NCI-H345 (cell line): ENCODE measurements around the gene ARHGAP6.

Experiments used
- DNase-seq: peaks from one replicate; lab custom pipeline; 2025; lab: John Stamatoyannopoulos, UW

ARHGAP6 gene

DNA sequence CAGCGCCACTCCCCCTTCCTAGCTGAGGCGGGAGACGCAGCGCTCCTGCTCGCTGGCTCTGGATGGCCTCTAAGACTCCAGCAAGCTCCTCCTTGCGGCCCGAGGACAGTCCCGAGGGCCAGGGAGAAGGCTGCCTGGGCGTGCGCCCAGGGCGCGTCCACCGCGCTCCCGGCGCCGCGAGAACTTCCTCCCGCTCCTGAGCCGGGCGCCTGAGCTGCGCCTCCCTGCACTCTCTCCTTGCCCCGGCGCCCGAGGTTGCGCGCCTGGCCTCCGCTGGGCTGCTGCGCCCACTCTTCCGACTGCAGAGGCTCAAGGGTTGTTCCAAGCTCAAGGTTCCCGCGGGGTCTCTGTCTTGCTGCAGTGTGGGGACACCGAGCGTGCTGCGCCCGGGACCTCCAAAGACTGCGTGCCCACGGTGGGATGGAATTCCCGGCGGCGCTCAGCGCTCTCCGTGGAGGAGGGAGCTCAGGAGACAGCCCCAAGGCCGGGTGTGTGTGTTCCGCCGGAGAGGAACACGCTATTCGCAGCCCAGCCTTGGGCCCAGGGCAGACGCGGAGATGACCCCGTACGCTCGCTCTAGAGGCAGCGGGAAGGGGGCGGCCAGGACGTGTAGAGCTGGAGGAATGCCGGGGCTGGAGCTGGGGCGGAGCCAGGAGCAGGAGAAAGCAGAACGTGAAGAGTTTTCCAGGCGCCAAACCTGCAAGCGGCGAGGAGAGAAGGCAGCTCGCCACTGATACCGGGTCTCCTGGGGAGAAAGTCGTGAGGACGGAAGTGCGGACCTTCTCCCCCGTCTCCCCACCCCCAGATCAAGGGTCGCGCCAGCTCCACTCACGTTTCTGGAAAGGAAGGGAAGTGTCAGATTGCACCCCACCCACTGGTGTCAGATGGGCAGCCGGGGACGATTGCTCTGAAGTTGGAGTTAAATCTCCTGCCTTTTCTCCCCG, at the start of gene ARHGAP6:
ARHGAP6 (minus strand) TSS at position 753 of the 944 bp plus-strand sequence. CDS start 1,092 bp downstream, outside the sequence.
- DNase-seq = peak; percentile 25

- DNase-seq = no peak
Observed at GRCh38 chrX:11704725-11705495, 39.2 kb upstream of the ARHGAP6 start.

- DNase-seq = no peak
Observed at GRCh38 chrX:11703855-11704254, 38.1 kb upstream of the ARHGAP6 start.

DNA sequence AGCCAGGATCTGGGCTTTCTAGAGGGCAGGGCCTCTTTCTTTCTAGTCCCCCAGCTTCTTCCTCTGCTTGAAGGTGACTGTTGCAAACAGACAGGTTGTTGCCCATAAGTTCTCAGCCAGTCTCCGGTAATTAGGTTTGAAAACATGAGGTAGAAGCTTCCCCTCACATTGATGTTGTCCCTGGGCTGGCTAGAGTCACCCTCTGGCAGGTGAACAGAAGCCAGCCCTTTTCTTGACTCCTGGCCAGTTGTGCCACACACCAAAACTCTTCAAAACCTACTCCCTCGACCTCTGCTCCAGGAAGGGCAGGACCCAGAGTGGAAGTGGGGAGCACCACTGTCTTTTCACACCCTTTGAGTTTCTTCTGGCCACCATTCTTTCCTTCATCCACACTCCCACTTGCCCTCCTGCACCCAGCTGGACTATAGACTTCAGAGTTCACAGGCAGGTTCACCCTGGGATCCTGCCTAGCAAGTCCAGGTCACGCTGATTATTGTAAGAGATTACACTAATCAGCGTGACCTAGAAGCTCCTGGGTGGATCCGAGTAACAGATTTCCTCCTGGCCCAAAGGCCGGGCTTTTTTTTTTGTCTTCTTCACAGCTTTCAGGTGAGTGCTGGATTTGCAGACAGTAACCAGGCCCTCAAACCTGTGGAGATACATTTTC, 37.4 kb upstream of the ARHGAP6 start:
- DNase-seq = no peak

DNA sequence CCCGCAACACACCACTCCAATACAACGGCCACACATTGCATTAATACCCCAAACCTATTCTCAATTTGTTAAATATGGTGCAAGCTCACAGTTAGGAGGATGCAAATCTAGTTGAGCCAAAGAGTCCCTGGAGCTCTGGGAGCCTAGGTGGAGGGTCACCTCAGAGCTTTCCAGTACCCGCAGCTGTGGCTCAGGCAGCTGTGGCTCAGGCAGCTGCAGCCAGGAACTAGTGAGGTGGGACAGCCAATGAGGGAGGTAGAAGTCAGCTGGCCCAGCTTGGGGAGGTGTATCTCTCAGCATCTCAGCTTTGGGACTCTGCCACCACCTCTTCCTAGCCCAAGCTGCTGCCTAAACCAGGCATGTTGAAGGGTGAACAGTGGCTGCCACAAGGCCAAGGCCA, 36.7 kb upstream of the ARHGAP6 start:
- DNase-seq = no peak

DNA sequence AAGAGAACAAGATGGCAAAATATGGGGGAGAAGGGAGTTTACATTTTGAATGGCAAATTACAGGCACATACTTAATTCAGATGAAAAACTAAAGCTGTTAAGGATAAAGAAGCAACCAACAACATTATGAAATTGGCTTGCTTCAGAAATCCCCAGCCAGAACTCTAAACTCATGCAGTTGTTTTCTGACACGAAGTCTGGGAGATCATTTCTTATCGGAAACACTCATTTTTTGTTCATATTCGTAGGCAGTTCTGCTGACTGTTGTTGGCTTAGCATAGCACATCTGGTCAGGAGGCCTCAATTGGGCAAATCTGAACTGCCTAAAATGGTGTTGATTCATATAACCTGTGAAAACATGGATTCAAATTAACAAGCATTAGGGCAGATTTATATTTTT, 33.0 kb upstream of the ARHGAP6 start:
- no peak for DNase-seq

- no peak for DNase-seq
Observed at GRCh38 chrX:11688201-11688600, 22.5 kb upstream of the ARHGAP6 start.

DNA sequence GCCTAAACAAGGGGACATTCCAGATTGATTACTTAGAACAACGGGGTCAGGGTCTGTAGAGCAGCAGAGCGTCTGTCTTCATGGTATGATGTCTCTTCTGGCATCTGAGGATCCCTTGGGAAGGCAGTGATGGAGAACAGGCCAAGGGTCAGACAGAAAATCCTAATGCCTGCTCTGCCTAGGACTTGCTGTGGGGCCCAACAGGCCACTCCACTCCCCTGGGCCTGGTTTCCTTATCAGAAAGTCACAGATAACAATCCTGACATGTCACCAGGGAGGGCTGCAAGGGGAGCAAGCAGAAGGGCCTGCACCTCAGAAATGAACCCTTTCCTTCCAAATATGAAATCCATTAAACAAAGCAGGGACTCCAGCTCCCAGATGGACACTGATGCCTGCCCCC, 21.4 kb upstream of the ARHGAP6 start:
- DNase-seq = no peak

DNA sequence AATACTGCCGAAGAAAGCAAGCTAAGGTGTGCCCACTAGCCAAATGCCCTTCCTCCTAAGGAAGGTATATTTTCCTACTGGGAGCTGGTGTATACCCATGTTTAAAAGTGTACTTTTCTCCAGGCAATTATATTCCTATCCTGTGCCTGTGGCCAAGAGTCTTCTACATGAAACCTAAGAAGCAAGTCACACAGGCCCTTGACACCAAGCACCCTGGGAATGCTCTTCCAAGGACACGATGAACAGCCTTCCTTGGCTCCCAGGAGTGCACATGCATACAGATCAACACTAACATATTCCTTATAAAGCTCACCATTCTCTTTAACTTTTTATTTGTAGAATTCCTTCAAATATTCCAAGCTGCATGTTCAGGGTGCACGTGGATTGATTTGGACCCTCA, 17.3 kb upstream of the ARHGAP6 start:
- DNase-seq = no peak

- peak; percentile 59 for DNase-seq
Observed at GRCh38 chrX:11678158-11678557, 12.4 kb upstream of the ARHGAP6 start.

GRCh38 chrX:11672213-11672612, 6.5 kb upstream of the ARHGAP6 start:
- no peak for DNase-seq

GRCh38 chrX:11670316-11670715, 4.6 kb upstream of the ARHGAP6 start:
- no peak for DNase-seq

- DNase-seq = peak; percentile 49
Observed at GRCh38 chrX:11666952-11667685, 1.4 kb upstream of the ARHGAP6 start.

GRCh38 chrX:11666164-11666563, 444 bp upstream of the ARHGAP6 start:
- DNase-seq = peak; percentile 30

DNA sequence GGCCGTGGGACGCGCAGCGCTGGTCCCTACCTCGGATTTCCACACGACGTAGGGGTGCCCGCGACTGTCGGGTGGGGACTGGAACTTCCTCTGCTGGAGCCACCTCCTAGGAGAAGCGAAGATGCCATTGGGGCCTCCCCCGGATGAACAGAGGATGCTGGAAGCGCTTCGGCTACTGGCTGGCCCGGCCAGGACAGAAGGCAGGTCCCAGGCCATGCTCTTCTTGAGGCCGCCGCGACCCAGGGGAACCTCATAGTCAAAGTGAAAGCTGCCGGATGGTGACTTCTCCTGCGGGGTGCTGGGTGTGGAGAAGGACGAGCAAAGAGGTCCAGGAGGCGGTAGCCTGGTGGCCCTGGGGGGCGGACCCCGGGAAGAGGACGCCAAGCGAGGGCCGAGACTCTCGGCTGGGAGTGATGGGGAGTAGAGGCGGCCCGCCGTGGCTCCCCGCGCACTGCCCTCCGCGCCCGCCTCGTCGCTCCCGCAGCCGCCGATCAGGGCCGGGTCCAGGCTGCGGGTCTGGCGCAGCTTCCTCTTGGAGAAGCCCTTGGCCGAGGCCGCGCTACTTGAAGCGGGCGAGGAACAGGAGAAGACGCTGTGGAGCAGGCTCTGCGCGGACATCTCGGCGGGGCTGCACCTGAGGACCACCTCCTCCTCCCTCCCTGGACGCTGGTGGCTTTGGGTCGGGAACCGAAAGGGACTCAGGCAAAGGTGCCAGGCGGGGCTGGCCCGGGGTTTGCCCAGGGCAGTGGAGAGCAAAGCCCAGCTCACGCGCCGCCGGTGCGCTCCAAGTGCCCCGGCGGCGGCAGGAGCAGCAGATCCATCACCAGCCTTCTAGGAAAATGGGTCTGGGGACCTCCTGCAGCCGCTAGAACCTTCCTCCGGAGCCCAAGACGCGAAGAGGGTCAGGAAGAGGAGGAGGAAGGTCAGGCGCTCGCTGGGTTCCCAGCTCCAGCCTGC, 1.2 kb downstream of the ARHGAP6 start:
- DNase-seq = no peak

DNA sequence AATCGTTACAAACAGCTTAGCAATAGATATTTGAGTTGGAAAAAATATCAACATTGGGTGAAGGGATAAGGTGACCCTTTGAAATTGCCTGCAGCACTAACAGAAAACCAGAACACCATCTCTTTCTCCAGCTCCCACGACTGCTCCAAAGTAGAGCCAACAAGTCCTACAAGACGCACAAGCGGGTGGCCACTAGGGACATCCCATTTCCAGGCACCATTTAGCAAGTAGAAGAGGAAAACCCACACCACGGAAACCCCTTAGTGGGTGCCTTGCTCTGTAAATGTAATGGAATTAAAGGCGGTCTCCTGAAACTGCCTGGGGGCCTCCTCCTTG, 1.9 kb downstream of the ARHGAP6 start:
- no peak for DNase-seq

DNA sequence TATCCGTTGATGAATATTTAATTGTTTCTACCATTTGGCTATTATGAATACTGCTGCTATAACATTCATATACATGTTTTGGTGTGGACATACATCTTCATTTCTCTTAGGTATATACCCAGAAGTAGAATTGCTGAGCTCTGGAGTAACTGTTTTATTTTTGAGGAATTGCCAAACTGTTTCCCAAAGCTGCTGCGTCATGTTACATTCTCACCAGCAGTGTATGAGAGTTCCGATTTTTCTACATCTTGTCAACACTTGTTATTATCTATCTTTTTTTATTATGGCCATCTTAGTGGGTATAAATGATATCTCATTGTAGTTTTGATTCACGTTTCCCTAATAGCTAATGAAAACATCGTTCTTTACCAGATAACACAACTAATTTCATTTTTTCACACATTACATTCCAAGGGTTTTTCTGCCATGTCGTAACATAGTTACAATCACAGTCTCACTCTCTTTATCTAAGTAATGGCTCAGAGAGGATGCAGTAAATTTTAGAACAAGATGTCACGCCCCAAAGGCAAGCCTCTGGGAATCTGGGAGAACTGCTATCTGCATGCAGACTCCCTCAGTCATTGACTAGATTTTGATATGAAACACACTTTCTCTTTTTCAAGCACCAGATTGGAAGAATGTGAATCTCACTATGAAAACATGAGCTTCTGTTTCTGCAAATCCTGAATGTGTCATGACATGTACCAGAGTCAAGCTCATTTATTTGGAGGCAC, 10.3 kb downstream of the ARHGAP6 start:
- DNase-seq = no peak

DNA sequence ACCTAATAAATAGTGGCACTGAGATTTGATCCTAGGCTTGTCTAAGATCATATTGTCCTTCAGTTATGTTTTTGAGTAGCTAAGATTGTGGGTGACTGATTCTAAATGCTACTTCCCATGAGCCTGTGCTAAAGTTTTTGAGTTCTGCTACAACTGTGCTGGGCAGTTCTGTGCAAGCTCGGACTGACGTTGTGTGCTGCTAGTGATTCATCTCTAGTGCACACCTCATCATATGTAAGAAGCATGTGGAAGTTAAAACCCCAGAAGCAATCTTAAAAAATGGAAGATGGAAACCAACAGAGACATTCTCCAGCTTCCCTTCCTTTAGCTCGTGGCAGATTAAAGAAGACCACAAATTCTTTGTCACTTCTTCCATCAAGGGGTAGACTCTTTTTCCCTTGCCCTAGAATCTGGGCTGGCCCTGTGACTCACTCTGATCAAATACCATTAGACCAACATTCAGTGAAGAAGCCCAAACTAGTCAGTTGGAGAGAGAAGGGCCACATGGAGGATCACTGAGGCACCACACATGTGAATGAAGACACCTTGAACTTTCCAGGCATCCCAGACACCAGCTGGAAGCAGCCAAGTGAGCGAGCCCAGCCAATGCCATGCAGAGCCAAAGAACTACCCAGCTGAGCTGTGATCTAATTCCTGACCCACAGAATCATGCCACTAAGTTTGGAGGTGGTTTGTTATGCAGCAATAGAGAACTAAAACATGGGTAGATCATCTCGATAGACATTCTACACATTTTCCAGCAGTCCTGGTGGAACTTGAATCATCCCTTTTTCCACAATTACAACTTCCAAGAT, 16.8 kb downstream of the ARHGAP6 start:
- no peak for DNase-seq

DNA sequence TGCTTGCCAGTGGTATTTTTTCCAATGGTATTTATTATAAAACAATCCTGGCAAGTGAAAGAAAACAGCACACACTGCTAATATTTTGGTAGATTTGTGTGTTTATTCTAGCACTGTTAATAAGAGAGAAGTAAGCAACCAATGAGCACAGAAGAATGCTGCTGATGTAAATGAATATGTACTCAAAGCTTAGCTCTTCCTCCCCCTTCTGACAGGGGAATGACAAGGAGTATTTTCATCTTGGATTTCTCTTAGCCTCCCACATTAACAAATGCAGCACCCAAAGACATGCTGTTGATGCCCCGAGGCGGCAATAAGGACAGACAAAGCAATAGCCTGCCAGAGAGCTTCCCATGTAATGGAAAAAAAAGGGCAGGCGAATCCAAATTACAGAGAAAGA, 18.6 kb downstream of the ARHGAP6 start:
- no peak for DNase-seq
